HG03139 (cell line): ENCODE results near the gene PRKCD.

Experiments
- ATAC-seq: cut with Tn5 transposase; IDR thresholded peaks from one replicate; pipeline ENCODE4 v1.9.1; 2021; ENCODE audit not compliant: unreplicated experiment

Gene PRKCD

DNA sequence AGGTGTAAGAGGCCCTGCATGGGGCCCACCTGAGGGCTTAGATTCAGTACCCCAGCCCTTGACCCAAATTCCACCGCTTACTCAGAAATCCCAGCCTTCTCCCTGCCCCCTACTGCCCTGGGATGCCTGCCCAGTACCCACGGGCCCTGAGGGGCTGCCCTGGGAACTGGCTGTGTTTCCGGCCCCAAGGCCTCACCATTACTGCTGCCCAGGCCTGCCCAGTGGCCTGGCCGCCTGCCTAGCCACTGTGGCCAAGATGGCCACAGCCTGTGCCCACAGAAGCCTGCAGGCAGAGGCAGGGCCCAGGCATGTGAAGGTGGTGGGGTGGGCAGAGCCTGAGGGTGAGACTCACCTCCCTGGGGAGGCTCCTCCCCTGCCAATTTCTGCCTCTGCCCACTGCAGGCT is 6.1 kb upstream of the PRKCD start:
- ATAC-seq, result no peak

DNA sequence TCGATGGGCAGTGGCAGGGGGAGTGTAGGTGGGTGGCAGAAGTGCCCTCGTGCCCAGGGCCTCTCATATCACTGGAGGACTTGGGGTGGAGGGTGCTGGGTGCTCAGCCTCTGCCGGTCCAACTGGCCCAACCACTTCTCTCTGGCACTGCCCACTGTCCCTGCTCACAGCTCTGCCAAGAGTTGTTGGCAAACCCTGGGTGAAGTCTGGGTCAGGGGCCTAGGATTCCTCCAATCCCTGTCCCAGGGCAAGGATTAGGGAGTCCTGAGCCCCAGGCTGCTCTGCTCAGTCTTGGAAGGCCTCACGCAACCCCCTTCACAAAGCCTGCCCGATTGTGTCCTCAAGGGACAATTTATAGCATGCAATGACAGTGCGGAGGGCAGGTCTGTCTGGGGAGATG is 5.2 kb upstream of the PRKCD start:
- no peak for ATAC-seq

DNA sequence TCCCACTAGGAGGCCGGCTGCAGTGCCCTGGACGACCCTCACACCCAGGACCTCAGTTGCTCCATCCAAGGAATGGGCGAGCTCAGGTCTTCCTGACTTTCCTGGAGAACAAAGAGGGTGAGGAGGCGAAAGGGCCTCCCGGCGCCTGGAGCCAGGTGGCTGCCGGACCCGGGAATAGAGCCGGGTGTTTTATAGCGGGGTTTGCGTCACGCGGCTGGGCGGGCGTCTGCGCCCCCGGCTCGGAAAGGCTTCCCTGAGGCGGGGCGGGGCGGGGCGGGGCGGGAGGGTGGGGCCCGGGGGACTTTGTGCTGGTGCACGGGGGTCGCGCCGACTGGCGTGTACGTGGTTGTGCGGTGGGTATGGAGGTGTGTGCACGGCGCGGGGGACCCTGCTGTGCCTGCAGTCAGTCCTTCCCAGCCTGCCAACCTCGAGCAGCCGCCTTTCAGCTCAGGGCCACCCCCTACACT is 4.6 kb upstream of the PRKCD start:
- no peak for ATAC-seq

DNA sequence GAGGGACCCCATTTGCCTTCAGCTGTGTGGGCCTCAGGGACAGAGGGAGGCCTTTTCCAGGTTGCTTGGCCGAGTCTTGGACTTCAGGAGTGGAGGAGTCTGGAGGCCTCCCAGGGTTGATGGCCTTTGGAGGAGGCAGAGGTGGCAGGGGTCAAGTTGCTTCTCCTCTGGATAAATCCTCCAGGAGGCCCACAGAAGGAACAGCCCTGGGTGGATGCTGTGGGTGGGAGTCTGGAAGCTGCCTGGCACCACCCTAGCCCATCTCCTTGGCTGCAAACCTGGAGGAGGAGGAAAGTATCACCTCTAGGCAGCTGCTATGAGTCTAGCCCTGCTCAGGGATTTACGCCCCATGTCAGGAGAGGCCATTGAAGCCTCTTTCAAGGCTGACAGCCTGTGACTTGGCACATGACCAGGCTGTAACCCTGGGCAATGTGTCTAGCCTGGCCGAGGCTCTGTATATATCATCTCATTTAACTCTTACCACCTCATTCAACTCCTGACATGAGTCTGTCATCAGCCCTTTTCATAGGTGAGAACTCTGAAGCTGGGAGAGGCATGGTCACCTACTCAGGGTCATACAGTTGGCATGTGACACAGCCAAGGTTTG is 2.9 kb upstream of the PRKCD start:
- ATAC-seq, result no peak

DNA sequence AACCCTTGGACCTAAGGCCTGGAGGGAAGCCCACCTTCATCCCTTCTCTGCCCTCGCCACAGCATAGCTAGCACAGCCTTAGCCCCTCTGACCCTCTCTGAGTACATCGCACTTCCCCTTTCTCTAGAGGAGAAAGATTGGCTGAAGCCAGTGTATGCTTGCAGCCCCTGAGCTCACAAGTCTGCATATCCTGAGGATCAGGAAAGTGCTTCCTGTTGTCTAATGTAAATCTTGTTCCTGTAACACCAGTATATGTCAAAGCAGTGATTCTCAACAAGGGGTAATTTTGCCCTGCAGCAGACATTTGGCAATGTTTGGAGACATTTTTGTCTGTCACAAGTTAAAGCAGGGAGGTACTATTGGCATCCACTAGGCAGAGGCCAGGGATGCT is 2.2 kb upstream of the PRKCD start:
- ATAC-seq, result no peak

DNA sequence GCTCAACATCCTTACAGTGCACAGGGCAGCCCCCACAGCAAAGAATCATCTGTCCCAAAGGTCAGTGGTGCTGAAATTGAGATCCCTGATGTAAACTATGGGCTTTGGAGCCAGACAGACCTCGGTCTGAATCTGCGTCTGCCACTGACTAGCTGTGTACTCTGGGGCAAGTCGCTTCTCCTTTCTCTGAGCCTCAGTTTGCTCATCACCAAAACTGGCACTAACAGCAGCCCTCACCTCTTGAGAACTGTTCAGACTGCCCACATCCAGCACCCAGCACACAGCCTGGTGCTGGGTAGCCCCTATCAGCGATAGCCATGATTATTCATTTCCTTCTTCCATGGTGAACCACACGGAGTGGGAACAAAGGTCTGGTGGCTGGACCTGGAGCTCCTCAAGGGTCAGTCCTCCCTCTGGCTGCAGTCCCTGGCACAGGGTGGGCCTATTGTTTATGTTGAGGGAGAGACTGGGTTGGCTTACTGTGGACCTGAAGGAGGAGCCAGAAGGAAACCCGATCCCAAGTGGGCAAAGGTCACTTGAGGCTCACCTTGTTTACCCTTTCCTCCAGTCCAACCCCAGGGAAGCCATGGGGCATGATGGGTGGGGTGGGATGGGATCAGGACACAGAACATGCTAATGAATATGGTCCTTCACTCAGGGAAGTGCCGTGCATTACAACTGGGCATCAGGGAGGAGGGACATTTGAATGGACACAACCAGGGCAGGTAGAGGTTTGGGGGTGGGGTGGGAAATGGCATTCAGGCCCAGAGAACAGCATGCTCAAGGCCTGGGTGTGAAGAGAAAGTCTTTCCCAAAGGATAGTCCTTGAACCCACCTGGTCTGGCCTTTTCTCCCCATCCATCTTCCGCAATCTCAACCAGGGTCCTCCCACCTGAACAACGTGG is 1.6 kb upstream of the PRKCD start:
- no peak for ATAC-seq

DNA sequence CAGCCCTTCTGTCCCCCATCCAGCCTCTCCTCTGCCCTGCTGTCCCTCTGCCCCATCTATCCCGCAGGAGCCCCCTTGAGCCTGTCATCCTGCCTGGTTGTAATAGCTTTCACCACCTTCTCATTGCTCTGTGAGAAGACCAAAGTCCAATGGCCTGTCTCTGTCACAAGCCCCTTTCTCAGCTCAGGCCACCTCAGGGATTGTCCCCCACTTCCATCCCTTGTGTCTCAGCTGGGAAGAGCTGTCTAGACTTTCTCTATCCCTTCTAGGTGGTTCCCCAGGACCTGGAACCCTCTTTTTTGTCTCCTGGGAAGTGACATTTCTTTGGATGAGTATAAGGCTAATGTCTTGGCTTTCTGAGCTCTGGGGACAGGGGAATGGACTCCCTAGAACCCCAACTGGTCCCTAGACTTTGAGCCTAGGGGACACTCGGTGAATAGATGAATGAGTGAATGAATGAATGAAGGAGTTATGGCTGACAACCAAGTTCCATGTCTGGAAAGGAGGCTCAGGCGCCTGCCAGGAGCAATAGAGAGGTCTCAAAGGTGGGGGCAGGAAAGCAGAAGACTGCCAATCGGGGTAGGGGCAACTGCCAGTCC is 849 bp upstream of the PRKCD start:
- no peak for ATAC-seq

DNA sequence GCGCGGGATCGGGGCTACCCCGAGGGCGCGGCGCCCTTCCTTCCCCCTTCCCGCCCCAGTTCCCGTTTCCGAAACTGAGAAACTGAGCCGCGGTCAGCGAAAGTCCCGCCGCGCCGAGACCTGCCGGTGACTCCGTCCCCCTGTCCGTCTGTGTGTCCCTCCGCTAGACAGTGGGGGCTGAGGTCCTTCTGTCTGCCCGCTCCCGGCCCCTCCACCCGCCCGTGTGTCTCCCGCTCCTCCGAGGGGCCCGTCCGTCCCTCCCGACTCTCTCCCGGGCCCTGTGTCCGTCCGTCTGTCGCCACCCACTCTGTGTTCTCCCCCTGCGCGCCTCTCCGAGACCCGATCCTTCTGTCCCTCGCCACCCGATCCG is 426 bp downstream of the PRKCD start:
- peak; percentile 3 for ATAC-seq

DNA sequence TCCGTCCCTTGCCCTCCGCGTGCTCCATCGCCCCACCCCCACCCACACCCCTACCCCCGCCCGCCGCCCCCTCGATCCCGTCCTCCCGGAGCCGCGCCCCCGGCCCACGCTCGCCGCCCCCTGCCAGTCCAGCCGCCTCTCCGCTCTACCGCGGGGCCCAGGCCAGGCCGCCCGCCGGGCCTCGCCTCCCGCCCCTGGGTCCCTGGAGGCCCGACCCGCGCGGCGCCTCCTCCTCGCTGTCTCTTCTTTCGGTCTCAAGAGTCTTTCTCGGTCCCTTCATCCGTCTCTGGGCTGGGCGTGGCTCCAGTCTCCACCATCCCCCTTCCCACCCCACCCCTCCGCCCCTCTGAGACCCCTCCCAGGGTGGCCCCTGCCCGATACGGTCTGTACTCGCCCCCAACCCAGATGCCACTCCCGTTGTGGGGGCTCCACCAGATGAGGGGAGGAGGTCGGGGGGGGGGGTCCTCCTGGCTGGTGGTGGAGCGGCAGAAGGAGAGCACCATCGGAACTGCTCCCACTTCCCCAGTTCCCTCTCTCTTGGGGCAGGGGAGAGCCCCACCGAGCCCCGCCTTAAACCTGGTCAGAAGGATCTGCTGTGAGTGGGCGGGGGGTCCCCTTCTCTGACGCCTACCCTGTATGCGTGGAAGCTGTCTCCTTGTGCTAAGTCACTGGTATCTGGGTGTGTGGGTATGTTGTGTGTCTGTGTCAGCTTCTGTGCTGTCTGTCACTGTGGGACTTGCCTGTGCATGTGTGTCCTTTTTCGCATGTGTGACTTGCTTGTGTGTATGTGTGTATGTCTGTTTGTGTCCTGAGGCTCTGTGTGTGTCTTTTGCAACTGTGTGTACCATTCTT is 1.0 kb downstream of the PRKCD start:
- ATAC-seq, result no peak

DNA sequence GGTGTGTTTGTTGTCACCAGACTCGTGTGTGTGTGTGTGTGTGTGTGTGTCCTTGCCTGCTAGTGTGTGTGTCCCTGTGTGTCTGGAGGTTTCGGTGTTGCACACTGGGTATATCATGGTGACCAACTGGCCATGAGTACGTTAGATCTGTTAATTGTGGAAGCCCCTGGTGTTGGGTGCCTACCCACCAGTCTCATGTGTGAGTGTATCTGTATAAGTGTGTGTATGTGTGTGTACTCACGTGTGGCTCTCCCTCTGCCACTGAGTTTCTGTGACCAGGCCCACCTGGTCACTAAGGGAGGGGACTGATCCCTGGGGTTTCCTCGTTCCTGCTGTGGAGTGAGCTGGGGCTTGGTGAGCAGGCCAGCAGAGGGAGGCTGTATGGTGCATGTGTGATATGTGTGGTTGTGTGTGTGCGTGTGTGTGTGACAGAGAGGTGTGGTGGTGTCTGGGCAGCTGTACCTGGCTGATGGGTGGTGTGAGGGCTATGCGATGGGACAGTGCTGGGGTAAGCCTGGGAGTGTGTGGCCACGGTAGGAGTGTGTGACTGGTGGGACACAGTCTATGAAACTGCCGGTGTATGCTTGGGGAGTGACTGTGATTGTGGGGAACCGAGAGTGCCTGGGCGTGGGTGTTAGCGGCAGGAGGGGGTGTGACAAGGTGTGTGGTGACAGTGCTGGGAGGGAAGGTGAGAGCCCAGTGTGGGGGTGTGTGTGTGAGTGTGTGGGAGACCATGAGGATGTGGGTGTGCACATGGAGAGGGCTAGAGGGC is 1.8 kb downstream of the PRKCD start:
- peak; percentile 27 for ATAC-seq

DNA sequence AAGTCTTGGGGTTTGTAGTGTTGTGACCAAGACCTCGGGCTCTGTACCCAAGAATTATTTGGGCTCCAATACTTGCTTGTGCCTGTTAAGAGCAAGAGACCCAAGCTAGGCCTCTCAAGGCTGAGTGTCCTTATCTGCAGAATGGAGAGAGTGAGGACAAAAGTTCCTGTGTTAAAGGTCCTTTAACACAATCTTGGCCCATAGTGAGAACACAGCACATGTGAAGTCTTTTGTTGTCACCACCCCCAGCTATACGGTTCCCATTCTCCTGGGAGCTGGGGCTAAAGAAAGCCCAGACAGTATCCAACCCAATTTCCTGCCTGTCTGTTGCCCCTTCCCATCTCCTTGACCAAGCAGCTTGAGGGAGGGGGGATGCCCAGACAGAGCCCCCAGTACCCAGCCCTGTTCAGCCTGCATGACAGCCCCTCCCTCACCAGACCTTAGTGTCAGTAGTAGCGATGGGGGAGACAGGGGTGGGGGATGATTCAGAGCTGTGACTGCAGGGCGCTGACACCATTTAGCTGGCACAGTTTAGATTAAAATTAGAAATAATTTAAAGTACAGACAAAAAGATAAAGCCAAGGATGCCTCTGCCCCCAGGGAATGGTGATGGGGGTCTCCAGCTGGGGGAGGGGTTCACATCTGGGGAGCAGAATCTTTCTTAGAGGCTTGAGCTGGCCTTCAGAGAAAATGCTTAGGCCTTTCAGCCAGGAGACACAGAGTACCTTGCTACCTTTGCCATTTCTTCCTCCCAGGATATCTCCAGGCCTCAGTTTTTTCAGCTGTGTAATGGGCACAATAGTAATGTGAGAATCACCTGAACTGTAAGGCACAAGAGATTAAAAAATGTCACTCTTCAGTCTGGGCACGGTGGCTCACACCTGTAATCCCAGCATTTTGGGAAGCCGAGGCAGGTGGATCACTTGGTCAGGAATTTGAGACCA is 2.7 kb downstream of the PRKCD start:
- no peak for ATAC-seq

DNA sequence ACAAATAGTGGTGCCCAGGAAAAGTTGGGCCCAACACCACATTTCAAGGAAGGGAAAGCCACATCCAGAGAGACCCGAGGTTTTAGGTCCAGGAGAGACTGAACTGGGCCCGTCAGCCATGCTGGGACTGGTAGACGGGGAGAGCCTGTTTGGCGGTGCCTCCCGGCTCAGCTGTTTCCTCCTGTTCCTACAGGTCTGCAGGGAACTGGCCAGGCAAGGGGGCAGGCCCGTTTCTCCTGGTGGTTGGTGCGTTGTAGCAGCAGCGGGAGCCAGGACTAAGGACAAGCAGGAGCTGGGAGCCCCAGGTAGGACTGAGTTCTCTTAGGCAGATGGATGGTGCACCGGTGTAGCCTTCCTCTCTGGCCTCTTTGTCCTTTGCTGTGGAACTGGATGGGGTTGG is 3.9 kb downstream of the PRKCD start:
- no peak for ATAC-seq

DNA sequence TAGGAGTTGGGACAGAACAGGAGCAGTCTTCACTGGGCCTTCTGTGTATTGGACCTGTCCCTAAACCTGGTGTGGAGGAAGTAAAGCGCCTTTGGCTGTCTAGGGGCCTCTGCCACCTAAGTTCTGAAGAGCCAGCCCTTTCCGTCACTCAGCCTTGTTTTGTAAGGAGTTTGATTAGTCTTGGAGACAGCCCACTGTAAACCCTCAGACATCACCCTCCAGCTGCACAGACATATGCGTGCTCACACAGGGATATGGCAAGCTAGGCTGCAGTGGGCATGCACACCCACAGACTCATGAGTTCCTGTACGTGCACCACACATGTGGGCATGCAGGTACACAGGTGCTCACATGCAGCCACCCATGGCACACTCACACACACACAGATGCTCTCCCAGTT is 5.2 kb downstream of the PRKCD start:
- ATAC-seq, result no peak

DNA sequence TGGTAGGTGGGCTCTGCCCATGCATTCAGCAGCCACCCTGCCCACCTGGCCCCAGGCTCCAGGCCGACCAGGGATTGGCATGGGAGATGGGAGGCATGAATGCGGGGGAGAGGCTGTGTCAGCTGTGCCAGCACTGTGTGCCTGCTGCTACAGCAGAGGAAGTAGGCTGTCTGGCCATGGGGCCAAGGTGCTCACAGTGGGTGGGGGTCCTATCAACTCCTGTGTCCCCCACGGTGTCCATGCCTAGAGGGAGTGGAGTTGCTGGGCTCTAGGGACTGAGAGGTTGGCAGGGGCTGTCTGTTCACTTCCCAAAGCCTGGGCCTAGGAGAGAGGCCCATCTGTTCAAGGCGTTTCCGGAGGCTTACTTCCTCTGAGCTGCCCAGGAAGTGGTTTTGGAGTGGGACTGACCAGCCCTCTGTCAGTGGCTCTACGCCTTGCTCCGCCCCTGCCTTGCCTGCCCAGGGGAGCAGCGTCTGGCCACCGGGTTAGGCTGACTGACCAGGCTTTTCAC is 5.8 kb downstream of the PRKCD start:
- no peak for ATAC-seq

DNA sequence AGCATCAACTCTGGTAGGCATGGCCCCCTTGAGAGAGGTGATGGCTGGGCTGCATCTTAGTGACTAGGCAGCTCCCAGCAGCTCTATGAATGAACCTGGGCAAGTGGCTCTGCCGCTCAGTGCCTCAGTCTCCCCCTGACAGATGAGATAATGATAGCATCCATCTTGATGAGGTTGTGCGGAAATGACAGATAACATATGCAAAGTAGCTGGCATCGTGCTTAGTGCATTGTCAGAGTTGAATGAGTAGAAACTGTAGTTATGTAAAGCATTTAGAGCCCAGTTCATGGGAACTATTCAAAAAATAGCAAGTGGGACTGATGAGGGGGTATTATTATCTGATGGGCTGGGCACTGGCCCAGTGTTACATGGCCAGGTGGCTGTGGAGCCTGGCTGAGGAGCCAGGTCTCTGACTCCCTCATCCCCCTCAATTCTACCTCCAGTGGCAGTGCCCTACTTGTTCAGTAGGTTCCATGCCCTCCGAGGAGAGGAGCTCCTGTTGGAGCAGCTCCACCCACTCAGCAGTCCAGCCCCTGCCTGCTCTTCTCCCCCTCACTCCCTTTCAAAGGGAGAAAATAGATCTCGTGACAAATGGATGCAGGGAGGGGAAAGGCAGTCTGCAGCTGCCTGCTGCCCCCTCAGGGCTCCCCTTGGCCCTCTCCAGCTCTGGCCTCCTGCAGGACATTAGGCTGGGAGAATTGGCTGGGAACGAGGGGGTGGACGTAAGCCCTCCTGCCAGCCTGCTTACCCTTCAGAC is 6.6 kb downstream of the PRKCD start:
- ATAC-seq, result no peak

DNA sequence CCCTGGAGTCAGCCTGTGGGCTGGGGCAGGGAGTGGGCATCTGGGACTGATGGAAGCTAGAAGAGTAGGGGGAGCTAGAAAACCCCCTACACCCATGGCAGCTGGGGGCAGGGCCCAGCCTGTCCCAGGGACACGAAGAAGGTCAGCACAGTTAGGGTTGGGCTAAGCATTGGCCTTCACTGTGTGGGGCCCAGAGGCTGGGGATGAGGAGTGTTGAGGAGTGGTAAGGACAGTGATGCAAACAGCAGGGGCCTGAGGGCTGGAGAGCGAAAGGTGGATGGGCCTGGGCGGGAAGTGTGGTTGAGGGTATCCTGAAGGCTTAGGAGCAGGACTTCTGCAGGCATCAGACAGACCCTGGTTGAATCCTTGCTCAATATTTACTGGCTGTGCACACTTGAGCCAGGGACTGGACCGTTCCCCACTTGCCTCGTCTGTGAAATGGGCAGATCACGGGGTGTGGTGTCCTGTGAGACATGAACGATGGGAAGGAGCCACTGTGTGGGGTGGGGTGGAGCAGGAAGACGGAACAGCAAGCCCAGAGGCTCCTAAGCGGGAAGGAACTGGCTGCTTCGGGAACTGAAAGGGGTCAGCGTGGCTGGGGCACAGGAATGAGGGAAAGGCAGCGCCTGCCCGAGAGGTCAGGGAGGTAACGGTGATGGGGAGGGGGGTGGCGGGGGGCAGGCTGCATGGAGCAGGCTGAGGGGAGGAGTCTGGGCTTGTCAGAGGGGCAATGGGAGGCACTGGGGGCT is 7.3 kb downstream of the PRKCD start:
- ATAC-seq, result no peak

DNA sequence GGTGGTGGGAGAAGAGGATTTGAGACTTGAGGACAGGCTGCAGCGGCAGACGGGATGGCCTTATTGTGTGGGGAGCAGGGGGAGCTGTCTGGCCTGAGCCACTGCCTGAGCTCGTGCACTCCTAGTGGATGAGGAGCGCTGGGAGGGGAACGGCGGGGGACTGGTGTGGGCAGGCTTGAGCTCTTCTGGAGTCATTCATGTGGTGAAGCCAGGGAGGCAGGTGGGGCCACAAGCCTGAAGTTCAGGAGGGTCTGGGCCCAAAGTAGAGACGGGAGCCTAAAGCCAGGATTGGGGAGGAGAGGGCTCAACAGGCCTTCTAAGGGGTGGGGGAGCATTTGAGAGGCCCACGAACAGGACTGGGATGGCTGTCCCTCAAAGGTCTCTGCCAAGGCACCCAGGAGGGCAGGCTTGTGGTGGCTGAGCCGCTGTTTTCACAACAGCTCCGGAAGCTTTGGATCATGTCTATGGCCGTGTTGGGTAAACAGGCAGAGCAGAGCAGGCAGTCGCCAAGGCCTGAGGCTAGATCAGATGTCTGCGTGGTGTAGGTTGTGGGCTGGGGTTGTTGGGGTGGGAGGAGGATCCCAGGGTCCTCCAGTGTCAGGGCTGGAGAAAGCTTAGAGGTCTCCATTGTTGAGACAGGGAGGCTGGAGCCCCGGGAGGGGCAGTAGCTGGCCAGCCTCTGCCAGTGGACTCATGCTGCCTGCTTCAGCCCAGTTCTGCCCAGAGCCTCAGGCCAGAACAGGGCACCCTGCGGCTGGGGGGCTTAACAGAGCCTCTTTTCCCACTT is 8.2 kb downstream of the PRKCD start:
- no peak for ATAC-seq
